Measurements from ENCODE around the gene MIGA2.

MIGA2 gene

GRCh38 chr9:129070696-129071525 lies 34.5 kb downstream of the MIGA2 start:
- no peak for DNase-seq (ENCODE audit: low read depth, low spot score)

DNA sequence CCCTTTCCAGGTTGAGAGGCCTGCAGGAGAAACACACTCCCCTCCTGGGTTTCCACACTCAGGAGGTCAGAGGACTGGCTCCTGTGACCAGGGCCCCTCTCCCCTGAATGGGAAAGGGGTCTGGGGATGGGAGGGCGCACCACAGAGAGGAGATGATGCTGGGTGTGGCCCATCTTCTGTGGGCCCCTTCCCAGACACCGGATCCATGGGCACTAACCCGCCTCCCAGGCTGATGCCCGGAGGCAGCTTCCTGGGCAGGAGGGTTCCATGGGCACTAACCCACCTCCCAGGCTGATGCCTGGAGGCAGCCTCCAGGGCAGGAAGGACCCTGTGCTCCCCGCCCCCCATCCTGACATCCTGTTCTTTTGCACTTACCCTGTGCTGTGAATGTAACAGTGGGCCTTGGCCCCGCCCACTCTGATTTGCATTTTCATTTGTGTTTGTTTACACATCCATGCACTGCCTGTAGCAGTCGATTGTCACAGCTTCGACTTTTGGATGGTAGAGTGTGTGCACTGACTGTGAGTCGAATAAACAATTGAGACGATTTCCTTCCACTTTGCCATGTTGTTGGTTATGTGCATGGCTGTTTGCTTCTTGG lies 35.2 kb downstream of the MIGA2 start:
- DNase-seq (ENCODE audit: low read depth, low spot score), result peak; percentile 79

DNA sequence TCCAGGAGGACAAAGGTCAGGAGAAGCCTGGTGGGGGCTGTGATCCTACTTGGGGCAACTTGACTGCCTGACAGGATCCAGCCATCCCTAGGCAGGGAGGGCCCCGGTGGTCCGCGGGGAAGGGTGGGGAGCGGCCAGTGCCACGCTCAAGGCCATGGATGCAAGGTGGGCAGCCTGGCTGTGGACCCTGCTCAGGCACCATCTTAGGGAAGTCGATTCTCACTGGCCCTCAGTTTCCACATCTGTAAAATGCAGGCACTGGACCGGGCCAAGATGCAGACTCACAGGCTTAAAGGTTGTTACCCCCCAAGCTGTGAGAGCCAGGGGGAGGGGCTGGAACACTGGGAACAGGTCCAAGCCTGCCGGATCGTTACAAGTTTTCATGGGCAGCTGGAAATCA lies 35.7 kb downstream of the MIGA2 start:
- DNase-seq (ENCODE audit: low read depth, low spot score), result no peak

DNA sequence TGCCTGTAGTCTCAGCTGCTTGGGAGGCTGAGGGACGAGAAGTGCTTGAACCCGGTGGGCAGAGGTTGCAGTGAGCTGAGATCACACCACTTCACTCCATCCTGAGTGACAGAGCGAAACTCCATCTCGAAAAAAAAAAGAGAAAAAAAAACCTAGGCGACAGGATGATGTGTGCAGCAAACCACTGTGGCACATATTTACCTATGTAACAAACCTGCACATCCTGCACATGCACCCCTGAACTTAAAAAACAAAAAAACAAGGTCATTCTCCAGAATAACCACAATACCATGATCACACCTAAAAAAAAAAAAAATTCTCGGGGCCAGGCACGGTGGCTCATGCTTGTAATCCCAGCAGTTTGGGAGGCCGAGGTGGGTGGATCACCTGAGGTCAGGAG lies 37.0 kb downstream of the MIGA2 start:
- DNase-seq (ENCODE audit: low read depth, low spot score), result no peak

- no peak for DNase-seq (ENCODE audit: low read depth, low spot score)
Observed at GRCh38 chr9:129074106-129074505, 37.7 kb downstream of the MIGA2 start.

- no peak for DNase-seq (ENCODE audit: low read depth, low spot score)
Observed at GRCh38 chr9:129075996-129076639, 39.7 kb downstream of the MIGA2 start.

DNA sequence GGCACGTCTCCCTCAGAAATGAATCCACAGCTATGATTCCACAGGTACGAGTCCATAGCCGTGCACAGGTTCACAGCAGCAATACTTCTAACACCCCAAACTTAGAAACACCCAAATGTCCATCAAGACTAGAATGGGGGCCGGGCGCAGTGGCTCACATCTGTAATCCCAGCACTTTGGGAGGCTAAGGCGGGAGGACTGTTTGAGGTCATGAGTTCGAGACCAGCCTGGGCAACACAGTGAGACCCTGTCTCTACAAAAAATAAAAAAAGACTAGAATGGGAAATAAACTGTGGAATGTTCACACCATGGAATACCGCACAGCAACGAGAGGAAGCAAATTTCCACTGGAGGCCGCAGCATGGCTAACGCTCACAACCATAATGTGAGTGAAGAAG lies 40.2 kb downstream of the MIGA2 start:
- DNase-seq (ENCODE audit: low read depth, low spot score), result no peak

- DNase-seq (ENCODE audit: low read depth, low spot score), result no peak
Observed at GRCh38 chr9:129077236-129077635, 40.8 kb downstream of the MIGA2 start.

DNA sequence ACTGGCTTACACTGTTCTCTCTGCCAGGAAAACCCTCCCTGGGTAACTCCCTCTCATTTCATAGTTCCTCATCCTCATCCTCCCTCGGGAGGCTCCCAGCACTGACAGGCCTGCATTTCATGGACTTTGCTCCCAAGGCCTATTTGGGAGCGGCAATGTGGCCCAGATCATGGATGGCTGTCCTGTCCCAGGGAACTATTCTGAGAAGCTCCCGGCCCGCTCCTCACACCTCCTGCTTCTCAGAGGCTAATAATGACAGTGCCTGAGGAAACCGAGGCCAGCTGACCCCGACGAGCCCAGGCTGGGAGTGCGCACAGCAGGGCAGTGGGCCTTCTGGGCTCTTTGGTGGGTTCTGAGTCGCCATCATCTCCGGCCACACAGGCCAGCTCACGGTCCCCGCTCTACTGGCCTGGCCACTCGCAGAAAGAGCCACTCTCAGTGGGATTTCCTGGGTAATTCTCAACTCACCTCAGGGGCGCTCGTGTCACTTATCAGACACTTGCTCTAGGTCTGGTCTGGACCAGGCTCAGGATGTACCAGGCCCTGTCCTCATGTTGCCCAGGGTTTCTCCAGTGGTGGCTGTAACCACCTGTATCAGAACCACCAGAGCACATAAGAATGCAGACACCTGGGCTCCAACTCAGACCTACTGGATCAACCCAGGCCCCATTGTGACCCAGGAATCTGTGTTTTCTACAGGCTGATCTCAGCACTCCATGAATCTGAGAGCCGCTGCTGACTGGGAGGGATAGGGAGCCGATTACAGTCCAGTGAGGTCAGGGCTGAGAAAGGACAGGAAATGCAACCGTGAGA lies 42.5 kb downstream of the MIGA2 start:
- DNase-seq (ENCODE audit: low read depth, low spot score), result no peak

GRCh38 chr9:129079829-129080228 lies 43.4 kb downstream of the MIGA2 start:
- DNase-seq (ENCODE audit: low read depth, low spot score), result no peak

DNA sequence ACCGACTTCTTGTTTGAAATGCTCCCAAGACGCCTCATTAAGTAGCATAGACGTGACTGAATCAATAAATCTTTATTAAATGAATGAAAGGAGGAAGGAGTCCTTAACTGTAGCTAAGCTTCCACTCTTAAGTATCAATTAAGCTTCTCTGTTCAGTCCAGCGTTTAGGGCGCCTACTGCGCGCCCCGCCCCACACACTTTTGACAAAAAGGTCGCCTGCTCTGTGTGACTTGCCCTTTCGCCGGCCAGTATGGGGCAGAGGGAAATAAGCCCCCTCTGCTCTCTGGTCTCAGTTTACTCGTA lies 43.8 kb downstream of the MIGA2 start:
- DNase-seq (ENCODE audit: low read depth, low spot score), result no peak

DNA sequence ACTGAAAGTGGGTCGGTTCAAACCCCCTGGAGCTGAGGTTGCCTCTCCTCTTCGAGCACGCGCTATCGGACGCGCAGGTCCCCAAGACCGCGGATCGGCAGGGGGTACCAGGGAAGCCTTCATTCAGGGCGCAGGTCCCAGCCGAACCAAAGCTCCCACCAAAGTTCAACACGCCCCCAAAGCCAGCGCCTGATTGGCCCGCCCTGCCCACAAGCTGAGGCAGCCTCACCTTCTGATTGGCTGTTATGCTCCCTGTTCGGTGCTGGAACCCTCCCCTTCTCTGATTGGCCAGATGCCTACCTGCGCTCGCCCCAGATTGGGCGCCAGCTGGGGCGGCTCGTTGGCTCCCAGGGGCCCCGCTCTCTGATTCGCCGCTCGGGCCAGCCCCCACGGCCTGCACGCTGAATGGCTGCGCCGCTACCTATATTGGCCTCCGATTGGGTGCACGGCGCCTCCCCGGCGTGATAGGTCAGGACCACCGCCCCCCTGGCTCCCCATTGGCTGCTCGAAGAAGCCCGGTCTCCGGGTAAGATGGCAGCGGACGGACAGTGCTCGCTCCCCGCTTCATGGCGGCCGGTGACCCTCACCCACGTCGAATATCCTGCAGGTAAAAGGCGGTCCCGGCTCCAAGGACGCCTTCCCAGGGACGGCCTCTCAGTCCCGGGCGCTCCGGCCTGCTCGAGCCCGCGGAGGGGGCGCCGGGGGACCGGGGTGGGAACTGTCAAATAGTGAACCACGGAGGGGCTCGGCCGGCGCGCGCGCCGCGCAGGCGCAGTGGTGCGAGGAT lies 44.4 kb downstream of the MIGA2 start, which contains the start of gene DOLPP1:
TSS of gene DOLPP1 (plus strand) at position 511 of the 787 bp plus-strand sequence. CDS start at position 532, 21 bp downstream.
- peak; percentile 95 for DNase-seq (ENCODE audit: low read depth, low spot score)

DNA sequence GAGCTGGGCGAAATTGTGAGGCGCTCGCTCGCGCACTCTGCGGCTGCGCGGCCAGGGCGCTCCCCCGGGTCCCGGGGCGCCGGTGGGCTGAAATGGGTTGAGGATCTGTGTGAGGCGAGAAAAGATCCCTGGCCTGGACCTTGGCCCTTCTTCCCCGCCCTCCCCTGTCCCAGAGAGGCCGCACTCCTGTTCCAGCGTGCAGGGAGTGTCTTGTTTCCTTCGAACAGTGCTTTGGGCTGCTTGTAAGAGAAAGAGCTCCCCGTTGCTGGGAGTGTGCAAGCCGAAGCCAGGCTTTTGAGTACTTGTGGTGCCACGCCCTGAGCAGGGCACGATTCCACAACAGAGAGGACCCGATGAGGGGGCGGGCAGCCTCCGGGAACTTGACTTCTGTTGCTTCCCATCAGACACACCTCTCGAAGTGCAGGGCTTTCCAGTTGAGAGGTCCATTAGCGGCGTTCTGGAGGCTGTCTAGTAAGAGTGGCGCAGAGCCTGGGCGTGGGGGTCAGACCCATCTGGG lies 45.0 kb downstream of the MIGA2 start:
- no peak for DNase-seq (ENCODE audit: low read depth, low spot score)

DNA sequence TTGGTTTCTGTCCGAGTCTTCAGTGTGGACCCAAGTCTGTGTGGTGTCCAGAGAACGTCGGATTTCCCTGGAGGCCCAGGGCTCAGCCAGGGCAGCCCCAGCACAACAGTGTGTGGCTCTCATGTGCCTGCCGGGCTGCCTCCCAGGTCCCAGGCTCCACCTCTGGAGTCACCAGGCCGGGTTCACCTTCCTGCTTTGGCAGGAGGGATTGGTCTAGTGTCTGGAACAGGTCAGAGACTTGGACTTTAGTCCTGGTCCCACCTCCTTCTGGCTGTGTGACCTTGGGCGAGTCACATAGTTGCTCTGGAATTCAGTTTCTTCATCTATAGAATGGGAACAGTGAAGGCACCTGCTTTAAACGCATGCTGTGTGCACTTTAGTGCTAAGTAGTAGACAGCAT lies 47.7 kb downstream of the MIGA2 start:
- no peak for DNase-seq (ENCODE audit: low read depth, low spot score)

DNA sequence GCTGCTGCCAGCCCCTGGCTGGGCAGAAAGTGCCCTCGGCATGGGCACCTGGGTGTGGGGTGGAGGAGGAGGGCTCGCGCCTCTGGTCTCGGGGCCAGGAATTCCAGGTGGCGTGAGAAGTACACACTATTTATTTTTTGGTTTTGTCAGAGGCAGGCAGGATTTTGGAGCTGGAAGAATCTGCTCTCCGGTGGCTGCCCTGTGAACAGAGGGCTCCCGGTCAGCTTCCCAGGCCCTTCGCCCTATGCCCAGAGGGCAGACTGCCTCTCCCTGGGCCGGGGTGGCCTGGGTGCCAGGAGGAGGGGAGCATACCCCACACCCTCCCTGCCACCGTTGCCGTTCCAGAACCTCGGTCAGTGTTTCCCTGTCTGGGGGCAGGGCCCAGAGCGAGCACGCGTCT lies 52.8 kb downstream of the MIGA2 start:
- no peak for DNase-seq (ENCODE audit: low read depth, low spot score)

DNA sequence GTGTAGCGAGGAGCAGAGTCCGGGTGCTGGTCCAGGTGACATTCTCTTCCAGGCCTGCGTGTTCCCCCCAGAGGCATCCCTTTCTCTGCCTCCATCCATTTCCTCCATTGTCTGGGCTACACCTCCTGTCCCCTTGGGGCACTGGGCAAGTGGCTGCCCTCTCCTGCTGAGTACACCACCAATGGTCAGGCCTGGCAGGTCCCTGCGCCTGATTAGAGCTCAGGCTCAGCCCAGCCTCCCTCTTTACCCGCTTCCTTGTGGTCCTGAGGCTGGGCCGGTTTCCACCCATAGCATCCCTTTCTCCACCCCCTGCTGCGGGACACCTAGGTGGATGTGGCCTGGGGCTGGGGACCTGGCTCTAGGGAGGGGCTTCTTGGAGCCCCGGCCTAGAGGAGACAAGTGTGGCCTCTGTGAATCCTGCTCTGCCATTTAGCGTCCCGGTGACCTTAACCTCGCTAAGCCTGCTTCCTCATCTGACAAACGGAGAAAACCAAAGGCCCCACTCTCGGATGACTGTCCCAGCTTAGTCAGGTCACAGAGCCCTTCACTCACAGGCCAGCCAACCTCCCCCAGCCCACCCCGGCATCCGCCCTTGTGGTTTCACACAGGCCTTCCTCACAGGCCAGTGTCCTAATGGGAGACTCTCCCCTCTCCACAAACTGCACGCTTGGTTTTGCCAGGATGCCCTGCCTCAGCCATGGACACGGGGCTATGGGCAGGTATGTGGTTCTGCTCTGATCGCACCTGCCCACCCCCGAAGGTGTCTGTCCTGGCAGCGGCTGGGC lies 57.4 kb downstream of the MIGA2 start:
- DNase-seq (ENCODE audit: low read depth, low spot score), result no peak

- no peak for DNase-seq (ENCODE audit: low read depth, low spot score)
Observed at GRCh38 chr9:129094387-129095169, 58.2 kb downstream of the MIGA2 start.

GRCh38 chr9:129095170-129095667 lies 58.8 kb downstream of the MIGA2 start:
- no peak for DNase-seq (ENCODE audit: low read depth, low spot score)

DNA sequence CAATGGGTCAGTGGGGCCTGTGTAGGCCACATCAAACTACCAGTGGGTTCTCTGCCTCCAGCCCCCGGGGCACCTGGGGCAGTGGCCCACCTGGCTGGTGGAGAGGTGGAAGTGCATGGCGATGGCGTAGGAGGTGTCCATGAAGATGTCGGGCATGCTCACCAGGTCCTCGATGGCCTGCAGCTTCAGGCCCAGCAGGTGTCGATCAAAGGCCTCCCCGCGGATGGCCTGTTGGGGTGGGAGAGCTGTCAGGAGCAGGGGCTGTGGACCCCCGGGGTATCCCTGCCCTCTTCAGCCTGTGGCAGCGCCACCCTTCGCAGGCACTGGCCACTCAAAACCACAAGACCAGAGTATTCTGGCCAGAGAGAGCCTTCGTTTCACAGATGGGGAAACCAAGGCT lies 59.5 kb downstream of the MIGA2 start:
- no peak for DNase-seq (ENCODE audit: low read depth, low spot score)

Data from iPS DF 19.7 (cell line).